Pancreas (tissue), 10 donors: Measurements from ENCODE around the gene FHOD1. TPM values are rescaled to one million over a fixed set of nuclear protein-coding genes. Genes with fewer than 3 reads are reported as not detected.

Experiments used
- ATAC-seq, 4 donors: fragments of 200-7000 bp; cut with Tn5 transposase; one replicate each; pipeline versions ENCODE4 v1.8.0 to v1.9.1; 2020; ENCODE audit warnings: mild to moderate bottlenecking in 4 of 4, moderate library complexity in 4 of 4
- DNase-seq, 6 donors: peaks; one replicate each; pipeline ENCODE4 v3.0.0-alpha.2; 2020
- FAIRE-seq: peaks from 2 replicates; lab custom pipeline; 2012; peaks lifted over from hg19 to GRCh38; lab: Jason Lieb, UNC
- H3K27ac ChIP-seq, 4 donors: fragments of 200-600 bp; sonication (generic); 1 replicate in 3 of 4; 2 replicates in 1 of 4; pipeline versions ENCODE4 v1.5.0 to v1.8.0; 2020
- H3K27me3 ChIP-seq, 4 donors: fragments of 200-600 bp; one replicate each; pipeline ENCODE4 v1.8.0; 2021
- H3K36me3 ChIP-seq, 3 donors: fragments of 200-600 bp; sonication (generic) in 1 of 3; one replicate each; pipeline versions ENCODE4 v1.5.0 to v1.8.0; 2020 to 2021
- H3K4me1 ChIP-seq, 3 donors: fragments of 200-600 bp; one replicate each; pipeline ENCODE4 v1.8.0; 2021
- H3K4me3 ChIP-seq, 4 donors: fragments of 200-600 bp; sonication (generic) in 2 of 4; one replicate each; pipeline versions ENCODE4 v1.5.0 to v1.8.0; 2020 to 2021
- H3K9me3 ChIP-seq, 4 donors: fragments of 200-600 bp; one replicate each; pipeline ENCODE4 v1.8.0; 2021
- CTCF ChIP-seq, 4 donors: fragments of 200-600 bp; sonication (generic) in 3 of 4; IDR thresholded peaks; one replicate each; pipeline versions ENCODE4 v1.5.0 to v1.8.0; 2021; ENCODE audit warnings: antibody characterized with exemption in 4 of 4
- WGBS, 2 donors: extraction: QIAGEN DNeasy Blood & Tissue Kit; methylation state at CpG; one replicate each; pipeline ENCODE4 v1.1.7; 2013; 5-methylcytosine and 5-hydroxymethylcytosine counted together
- intact Hi-C, 3 donors: fragments of 100-400 bp; cut with DNase I; formaldehyde crosslinking; loops; one replicate each; pipeline versions ENCODE4 v1.11.1 to v1.14.2; 2022
- polyA plus RNA-seq, 2 donors: library from polyadenylated mRNA; stranded (reverse); fragments of 200-250 nt; gene quantifications; one replicate each; pipeline ENCODE4 v1.2.3, GENCODE V29; 2013
- total RNA-seq, 6 donors: library from RNA; stranded (reverse); fragmentation: NEBNext Ultra II Directional in 4 of 6; extraction: Animal tissue kit (Norgen Biotek cat#: 25700) in 4 of 6; gene quantifications; one replicate each; pipeline versions ENCODE4 v1.2.1 to v1.2.4, GENCODE V29; 2021 to 2023
- donor health status: healthy with polysubstance abuse.
- donor health status: DM: no; HTN: no; CAD: no; lungs with moderate emphysema.
- donor health status: DM: no; HTN: no; CAD: no.
- donor health status: control.
- donor health status: control.
- donor health status: Bipolar disorder and iron deficiency.
- donor health status: DM: yes; HTN: yes; CAD: no.
- donor health status: DM: no; HTN: no; CAD: no.
- donor health status: DM: no; HTN: no; CAD: no.
- donor health status: DM: yes; HTN: yes; CAD: no.

Gene FHOD1
- total and polyA plus RNA-seq, 8 donors, result 7.8 to 41.2 (median 11.3) TPM

DNA sequence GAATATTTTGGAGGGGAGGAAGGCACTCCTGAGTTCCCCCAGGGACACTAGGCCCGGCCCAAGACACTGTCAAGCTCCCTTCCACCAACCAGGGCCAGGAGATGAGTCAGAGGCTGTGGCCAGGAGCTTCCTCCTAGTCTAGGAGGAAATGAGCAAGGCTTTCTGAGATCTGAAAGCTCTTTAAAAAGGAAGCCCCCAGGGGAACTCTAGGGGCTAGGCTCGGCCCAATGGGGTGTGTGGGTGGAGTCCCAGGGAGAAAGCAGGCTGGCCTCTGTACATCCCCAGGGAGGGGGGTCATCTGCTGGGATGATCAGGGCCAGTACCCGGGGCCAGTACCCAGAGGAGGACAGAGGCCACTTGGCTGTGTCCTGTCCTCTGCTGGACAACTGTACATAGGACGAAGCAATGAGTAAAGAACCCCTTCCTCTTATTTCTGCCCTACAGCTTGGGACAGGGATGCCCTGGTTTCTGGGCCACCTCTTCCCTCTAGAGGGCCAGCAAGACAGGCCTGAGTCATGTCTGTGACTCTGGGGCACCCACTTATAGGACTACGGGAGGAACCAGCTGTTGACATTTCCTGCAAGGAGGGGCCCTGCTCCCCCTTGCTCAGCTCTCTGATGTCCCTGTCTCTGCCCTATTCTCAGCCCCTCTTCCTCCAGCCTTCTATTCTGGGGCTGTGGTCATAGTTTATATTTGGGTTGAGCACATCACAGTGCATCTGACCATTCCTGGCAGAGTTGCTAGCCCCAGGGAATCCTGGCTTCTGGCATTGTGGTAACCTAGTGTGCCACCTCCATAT, 2.7 kb downstream of the FHOD1 start:
- H3K4me3 ChIP-seq, result peak overlapping the region in 1 of 4 donors; percentile 1
- H3K36me3 ChIP-seq, result no peaks in the 10 kb centered on the region
- no peaks in the 10 kb centered on the region for H3K27me3 ChIP-seq
- H3K9me3 ChIP-seq, result no peaks in the 10 kb centered on the region
- H3K4me1 ChIP-seq, result peaks cover 0 to 30% (median 11%) of the 10 kb centered on the region in 3 donors
- TF ChIP-seq CTCF (IDR thresholded peaks at IDR 0.05), result no peak
- intact Hi-C loops, result no loop called here
- ATAC-seq, result no peak
- WGBS, 2 donors, result 55 to 76% methylated on average over 5 of the region's 5 CpGs
- peak in 4 of 6 donors; percentile 38 to 65 (median 52) for DNase-seq
- H3K27ac ChIP-seq, result peak overlapping the region in 3 of 4 donors; percentile 16 to 82 (median 70)
- FAIRE-seq, result no peak

DNA sequence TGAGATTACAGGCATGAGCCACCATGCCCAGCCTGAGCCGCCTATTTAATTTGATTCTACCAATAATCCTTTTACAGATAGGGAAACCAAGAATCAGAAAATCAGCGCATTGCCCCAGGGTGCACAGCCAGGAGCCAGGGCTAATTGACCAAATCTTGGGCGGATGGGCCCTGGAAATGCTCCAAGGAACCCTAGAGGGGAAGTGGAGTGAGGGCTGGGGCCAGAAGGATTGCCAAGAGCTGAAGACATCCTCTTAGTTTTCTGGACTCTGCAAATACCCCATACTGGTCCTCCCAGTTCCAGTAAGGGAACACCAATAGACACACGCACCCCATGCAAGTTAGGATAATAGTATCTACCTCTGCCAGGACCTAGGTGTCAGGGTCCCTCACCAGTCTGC, 3.8 kb downstream of the FHOD1 start:
- Histone ChIP-seq H3K9me3 (no peaks in the 10 kb centered on the region), H3K27me3 (no peaks in the 10 kb centered on the region), H3K4me1 (peaks cover 0 to 30% (median 10%) of the 10 kb centered on the region in 3 donors), H3K4me3 (no peak overlapping the region), H3K27ac (peak overlapping the region in 2 of 4 donors; percentile 16 to 70), H3K36me3 (peaks cover 0 to 3% (median 0%) of the 10 kb centered on the region in 3 donors)
- ATAC-seq (no peak), DNase-seq (peak in 2 of 6 donors; percentile 24 to 27), FAIRE-seq (no peak)
- 84 to 89% methylated on average over 4 of the region's 4 CpGs for WGBS, 2 donors
- intact Hi-C loops, result no loop called here
- no peak for TF ChIP-seq CTCF (IDR thresholded peaks at IDR 0.05)

GRCh38 chr16:67242138-67242730, 5.0 kb downstream of the FHOD1 start:
- Histone ChIP-seq H3K27ac (peak overlapping the region in 1 of 4 donors; percentile 72), H3K4me1 (peaks cover 0 to 24% (median 3%) of the 10 kb centered on the region in 3 donors), H3K36me3 (peaks cover 0 to 16% (median 6%) of the 10 kb centered on the region in 3 donors), H3K4me3 (no peak overlapping the region), H3K27me3 (no peaks in the 10 kb centered on the region), H3K9me3 (no peaks in the 10 kb centered on the region)
- WGBS, 2 donors, result 76 to 87% methylated on average over 4 of the region's 4 CpGs
- no peak for TF ChIP-seq CTCF (IDR thresholded peaks at IDR 0.05)
- FAIRE-seq, result no peak
- ATAC-seq, result no peak
- peak in 2 of 6 donors; percentile 14 to 35 for DNase-seq
- intact Hi-C loops, result no loop called here

- Histone ChIP-seq H3K27ac (peak overlapping the region; percentile 8 to 72 (median 42)), H3K27me3 (no peaks in the 10 kb centered on the region), H3K9me3 (no peaks in the 10 kb centered on the region), H3K4me1 (peaks cover 0 to 24% (median 3%) of the 10 kb centered on the region in 3 donors), H3K4me3 (no peak overlapping the region), H3K36me3 (peaks cover 0 to 20% (median 6%) of the 10 kb centered on the region in 3 donors)
- intact Hi-C loops, result no loop called here
- WGBS, 2 donors, result 63 to 65% methylated on average over 10 of the region's 10 CpGs
- no peak for FAIRE-seq
- peak; percentile 50 to 79 (median 66) for DNase-seq
- ATAC-seq, result peak; percentile 43 to 63 (median 49)
- TF ChIP-seq CTCF (IDR thresholded peaks at IDR 0.05), result no peak
Observed at GRCh38 chr16:67241008-67241900, 6.0 kb downstream of the FHOD1 start.
